ENCODE results near the gene UXS1. TPM values are rescaled to one million over a fixed set of nuclear protein-coding genes. Genes with fewer than 3 reads are reported as not detected.

The UXS1 gene
- total and polyA plus RNA-seq, 9 of the 15 experiments (the other 6 are each of a cell fraction or from before 2014, with no cell fraction given): 5.8 to 25.8 (median 15.0) TPM

- TF ChIP-seq THRA (IDR thresholded peaks at IDR 0.05) (no peak), SIN3B (IDR thresholded peaks at IDR 0.05; ENCODE audit: low read depth) (peak; percentile 43; the same call in 1 of the 2 replicates), TFAM (CRISPR knock-in tag; conservative IDR thresholded peaks at IDR 0.05) (no peak), MGA (IDR thresholded peaks at IDR 0.05) (peak; percentile 12; the same call in 1 of the 2 replicates), ZNF740 (CRISPR knock-in tag; IDR thresholded peaks at IDR 0.05) (no peak), ZNF740 (tag; IDR thresholded peaks at IDR 0.05) (no peak), NFE2L1 (tag; IDR thresholded peaks at IDR 0.05; ENCODE audit: borderline replicate concordance, low read depth) (no peak), MTA2 (IDR thresholded peaks at IDR 0.05; ENCODE audit: low read depth) (no peak), MBD2 (IDR thresholded peaks at IDR 0.05; ENCODE audit: borderline replicate concordance, low read depth) (0 out of 2 replicates have a peak, but pooled peaks have one; percentile 23), HDAC2 (IDR thresholded peaks at IDR 0.05) (no peak), KLF16 (IDR thresholded peaks at IDR 0.05) (no peak), ZFPM2 (CRISPR knock-in tag; IDR thresholded peaks at IDR 0.05) (no peak), SRSF3 (IDR thresholded peaks at IDR 0.05; ENCODE audit: insufficient read depth, low read length) (no peak)
These were observed at the start of gene UXS1 (continued) for GRCh38 chr2:106193977-106194778.

Data from K562 (cell line).